GM12878 (cell line): ENCODE measurements around the gene CEP131. TPM values are rescaled to one million over a fixed set of nuclear protein-coding genes. Genes with fewer than 3 reads are reported as not detected.

Experiments used
- ATAC-seq: fragments of 200-7000 bp; cut with Tn5 transposase; 3 replicates; pipeline ENCODE4 v1.9.1; 2020; ENCODE audit warnings: mild to moderate bottlenecking, moderate library complexity
- BruUV-seq: library from RNA; stranded (reverse); fragments of 400-500 nt; replicated peaks from 2 replicates; lab custom pipeline; 2021; lab: Mats Ljungman, UMichigan
- CTCF ChIA-PET: fragments of 300-600 bp; sonication (Branson Sonifier 250); formaldehyde crosslinking; extraction: SDS; loops from one replicate; lab custom pipeline; 2021; ENCODE audit warnings: inconsistent platforms; lab: Yijun Ruan, JAX
- POLR2A ChIA-PET: fragments of 350-600 bp; formaldehyde crosslinking; extraction: SDS; loops from one replicate; lab custom pipeline; 2021; ENCODE audit warnings: inconsistent platforms; lab: Charles Lee
- RAD21 ChIA-PET: fragments of 300-600 bp; sonication (Branson Sonifier 250); formaldehyde crosslinking; loops from one replicate; lab custom pipeline; 2023; ENCODE audit warnings: antibody characterized with exemption; ENCODE audit not compliant: unreplicated experiment; lab: Charles Lee
- SMC1A ChIA-PET: fragments of 300-600 bp; sonication (Branson Sonifier 250); formaldehyde crosslinking; loops from one replicate; lab custom pipeline; 2023; ENCODE audit not compliant: unreplicated experiment, uncharacterized antibody; lab: Charles Lee
- DNase-seq: peaks from one replicate; pipeline ENCODE4 v3.0.0-alpha.2; 2011; ENCODE audit warnings: low read depth, low spot score
- FAIRE-seq: peaks from 3 replicates; lab custom pipeline; 2011; peaks lifted over from hg19 to GRCh38; lab: Jason Lieb, UNC
- H2AFZ ChIP-seq: 2 replicates; pipeline ENCODE4 v1.6.0; 2011; ENCODE audit warnings: low read depth, low read length, control low read depth; ENCODE audit not compliant: control insufficient read depth
- H3K27ac ChIP-seq: 2 replicates; pipeline ENCODE4 v1.5.1; 2011; ENCODE audit warnings: control low read depth; ENCODE audit not compliant: control insufficient read depth, insufficient read depth
- H3K27me3 ChIP-seq, 2 experiments: replicated peaks in 1 of 2; 2 replicates each; pipeline versions ENCODE4 v1.6.0 to v1.6.1; 2011; ENCODE audit warnings: low read length in 1 of 2; ENCODE audit not compliant: control insufficient read depth in 2 of 2, insufficient read depth in 2 of 2
- H3K36me3 ChIP-seq, 2 experiments: 2 replicates each; pipeline ENCODE4 v1.5.1; 2011; ENCODE audit warnings: low read length in 1 of 2; ENCODE audit not compliant: control insufficient read depth in 2 of 2, insufficient read depth in 2 of 2
- H3K4me1 ChIP-seq: 2 replicates; pipeline ENCODE4 v1.6.1; 2011; ENCODE audit warnings: mild to moderate bottlenecking, low read length, moderate library complexity, mixed read lengths; ENCODE audit not compliant: control insufficient read depth, insufficient read depth
- H3K4me2 ChIP-seq: 2 replicates; pipeline ENCODE4 v1.6.0; 2011; ENCODE audit warnings: control low read depth; ENCODE audit not compliant: control insufficient read depth, insufficient read depth
- H3K4me3 ChIP-seq: fragments of 200-600 bp; sonication (generic); 2 replicates; pipeline ENCODE4 v1.5.1; 2016
- H3K79me2 ChIP-seq: 2 replicates; pipeline ENCODE4 v1.6.0; 2011; ENCODE audit warnings: low read length; ENCODE audit not compliant: control insufficient read depth, insufficient read depth
- H3K9ac ChIP-seq: 2 replicates; pipeline ENCODE4 v1.8.0; 2011; ENCODE audit warnings: low read length, control low read depth, mixed read lengths; ENCODE audit not compliant: control insufficient read depth, insufficient read depth
- H3K9me3 ChIP-seq: replicated peaks from 3 replicates; pipeline ENCODE4 v1.5.1; 2011; ENCODE audit warnings: mild to moderate bottlenecking, low read length; ENCODE audit not compliant: control insufficient read depth, insufficient read depth
- H4K20me1 ChIP-seq: 2 replicates; pipeline ENCODE4 v1.6.0; 2011; ENCODE audit not compliant: control insufficient read depth, insufficient read depth
- BHLHE40 ChIP-seq, 2 experiments: fragments of 450-650 bp in 1 of 2; IDR thresholded peaks; 2 replicates each; pipeline ENCODE4 v1.6.1; 2011 to 2017; ENCODE audit warnings: low read depth in 2 of 2, borderline replicate concordance in 1 of 2, improper control_type of control experiment in 1 of 2, low read length in 1 of 2, mild to moderate bottlenecking in 1 of 2
- FOXK2 ChIP-seq: fragments of 450-650 bp; IDR thresholded peaks from 2 replicates; pipeline ENCODE4 v1.6.1; 2017; ENCODE audit warnings: mild to moderate bottlenecking, moderate library complexity
- POLR2AphosphoS5 ChIP-seq: IDR thresholded peaks from 2 replicates; pipeline ENCODE4 v1.6.1; 2011; ENCODE audit warnings: mild to moderate bottlenecking, low read length, inconsistent platforms
- RCOR1 ChIP-seq: conservative IDR thresholded peaks from 2 replicates; pipeline ENCODE4 v1.6.1; 2012; ENCODE audit warnings: low read depth, low read length, improper control_type of control experiment
- STAT3 ChIP-seq: IDR thresholded peaks from 2 replicates; pipeline ENCODE4 v1.6.1; 2011; ENCODE audit warnings: low read depth, low read length, improper control_type of control experiment
- SUZ12 ChIP-seq: fragments of 200-600 bp; sonication (generic); IDR thresholded peaks from one replicate; pipeline ENCODE4 v1.6.1; 2018; ENCODE audit warnings: antibody characterized with exemption, mild to moderate bottlenecking; ENCODE audit not compliant: unreplicated experiment
- WRNIP1 ChIP-seq: IDR thresholded peaks from 2 replicates; pipeline ENCODE4 v1.6.1; 2011; ENCODE audit warnings: low read depth, low read length, improper control_type of control experiment, borderline replicate concordance
- ZNF217 ChIP-seq: fragments of 450-650 bp; IDR thresholded peaks from 2 replicates; pipeline ENCODE4 v1.6.1; 2017; ENCODE audit warnings: antibody characterized with exemption, mild to moderate bottlenecking
- ZNF24 ChIP-seq: fragments of 450-650 bp; IDR thresholded peaks from 2 replicates; pipeline ENCODE4 v1.6.1; 2017; ENCODE audit warnings: antibody characterized with exemption, mild to moderate bottlenecking
- WGBS: methylation state at CpG from one replicate; pipeline ENCODE4 v1.1.6; 2016; ENCODE audit warnings: low lambda C conversion rate; ENCODE audit not compliant: insufficient replicate concordance, insufficient coverage; ENCODE audit errors: missing lambda C conversion rate; 5-methylcytosine and 5-hydroxymethylcytosine counted together
- in situ Hi-C: fragments of 300-500 bp; cut with MboI; formaldehyde crosslinking; loops from 9 replicates; pipeline ENCODE4 v1.14.3; 2018; ENCODE audit warnings: mixed read lengths
- intact Hi-C: fragments of 100-400 bp; cut with micrococcal nuclease; formaldehyde crosslinking; loops from one replicate; pipeline ENCODE4 v1.14.2; 2022; ENCODE audit not compliant: unreplicated experiment
- polyA plus RNA-seq, 11 experiments: library from polyadenylated mRNA; depleted of rRNA in 4 of 11; unstranded in 6 of 11; stranded (reverse) in 5 of 11; fragments of >200 nt; fragmentation: Nextera tagmentation in 4 of 11; fragmentation: Illumina TruSeq in 1 of 11; extraction: Ambion mirVana in 4 of 11; extraction: Trizol in 1 of 11; gene quantifications; 1 replicate in 1 of 11; 2 replicates in 10 of 11; pipeline versions ENCODE4 v1.2.1 to v1.2.3, GENCODE V29; 2011 to 2016; ENCODE audit warnings: inconsistent platforms in 2 of 11, missing spikeins in 2 of 11, low read depth in 1 of 11
- total RNA-seq, 4 experiments: library from RNA; depleted of rRNA in 3 of 4; stranded (reverse); fragments of >200 nt in 3 of 4; fragmentation: Illumina TruSeq in 1 of 4; extraction: Trizol in 1 of 4; gene quantifications; 2 replicates each; pipeline versions ENCODE4 v1.2.1 to v1.2.3, GENCODE V29; 2013 to 2021
- TF ChIP-seq, protein P1 (sequence below): fragments of 450-650 bp; IDR thresholded peaks from 2 replicates; pipeline ENCODE4 v1.6.1; 2017; ENCODE audit warnings: mild to moderate bottlenecking
- TF ChIP-seq, protein P2 (sequence below): IDR thresholded peaks from 2 replicates; pipeline ENCODE4 v1.6.1; 2012; ENCODE audit warnings: mild to moderate bottlenecking, low read depth, low read length
- TF ChIP-seq, protein P3 (sequence below): IDR thresholded peaks from 2 replicates; pipeline ENCODE4 v1.6.1; 2011; ENCODE audit warnings: borderline replicate concordance, low read depth, mild to moderate bottlenecking, moderate library complexity, low read length; ENCODE audit not compliant: insufficient read depth, poor library complexity, severe bottlenecking
- TF ChIP-seq, protein P4 (sequence below): fragments of 450-650 bp; IDR thresholded peaks from 2 replicates; pipeline ENCODE4 v1.6.1; 2017; ENCODE audit warnings: antibody characterized with exemption, mild to moderate bottlenecking, moderate library complexity

Gene CEP131
- total and polyA plus RNA-seq, 10 of the 15 experiments (the other 5 are each of a cell fraction or from before 2014, with no cell fraction given), result 0.05 to 17.3 (median 6.7) TPM

DNA sequence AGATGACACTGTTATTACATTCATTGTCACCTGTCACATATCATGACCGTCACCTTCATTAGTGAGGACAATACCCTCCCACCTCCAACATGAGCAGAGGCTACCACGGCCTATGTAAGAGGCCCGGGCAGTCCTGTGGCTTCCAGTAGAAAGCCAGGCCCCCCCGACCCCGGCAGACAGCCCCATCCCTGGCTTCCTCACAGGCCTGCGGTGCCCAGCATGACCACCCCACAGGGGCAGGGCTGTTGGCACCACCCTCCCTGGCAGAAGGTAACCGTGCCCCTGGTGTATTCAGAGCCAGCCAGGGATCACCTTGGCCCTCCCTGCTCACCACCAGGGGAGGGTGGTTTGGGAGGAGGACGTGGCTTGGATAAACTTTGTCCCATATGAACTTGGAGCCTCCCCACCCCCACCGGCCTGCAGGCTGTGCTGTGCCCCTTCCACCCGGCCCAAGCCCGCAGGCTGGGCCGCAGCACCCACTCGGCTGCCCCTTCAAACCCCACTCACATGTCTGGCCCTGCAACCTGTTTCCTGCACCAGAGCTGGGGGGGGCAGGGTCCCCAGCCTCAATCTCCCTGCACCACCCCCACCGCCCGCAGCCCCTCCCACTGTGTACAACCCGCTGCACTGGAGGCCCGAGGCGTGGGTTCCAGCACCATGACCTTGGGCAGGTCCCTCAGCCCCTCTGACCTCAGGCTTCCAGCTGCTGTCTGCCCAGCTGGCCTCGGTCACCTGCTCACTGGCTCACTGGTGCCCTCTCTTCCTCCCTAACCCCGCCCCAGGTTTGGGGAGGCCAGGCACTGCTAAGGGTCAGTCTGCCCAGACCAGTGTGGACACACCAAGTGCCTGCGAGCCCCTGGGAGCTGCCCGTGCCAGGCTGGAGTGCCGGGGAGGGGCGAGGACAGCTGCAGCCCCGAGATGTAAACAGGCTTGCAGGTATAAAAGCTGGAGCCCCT lies 44.4 kb downstream of the CEP131 start:
- no peaks in the 10 kb centered on the region for H3K36me3 ChIP-seq
- ATAC-seq, result no peak
- intact Hi-C loops, result no loop called here
- H3K27me3 ChIP-seq, result no peaks in the 10 kb centered on the region
- SMC1A ChIA-PET, result no interaction called here
- BruUV-seq, result no TSS peak
- POLR2A ChIA-PET, result no interaction called here
- DNase-seq, result no peak
- FAIRE-seq, result no peak
- CTCF ChIA-PET, result no interaction called here
- 31% methylated on average over 23 of the region's 25 CpGs for WGBS
- no peak overlapping the region for H3K9ac ChIP-seq
- no peak overlapping the region for H3K27ac ChIP-seq
- no peaks in the 10 kb centered on the region for H3K79me2 ChIP-seq
- in situ Hi-C loops, result no loop called here
- H4K20me1 ChIP-seq, result no peaks in the 10 kb centered on the region
- no peak overlapping the region for H3K4me3 ChIP-seq
- H3K4me2 ChIP-seq, result no peak overlapping the region
- RAD21 ChIA-PET, result no interaction called here
- H2AFZ ChIP-seq, result no peak overlapping the region
- no peaks in the 10 kb centered on the region for H3K4me1 ChIP-seq
- H3K9me3 ChIP-seq, result no peaks in the 10 kb centered on the region; the same call in 2 of the 3 replicates
- TF ChIP-seq BHLHE40 (IDR thresholded peaks at IDR 0.05; ENCODE audit: borderline replicate concordance in 1 of 2, low read depth in 2 of 2, low read length in 1 of 2), result no peak
- TF ChIP-seq, protein P1, sequence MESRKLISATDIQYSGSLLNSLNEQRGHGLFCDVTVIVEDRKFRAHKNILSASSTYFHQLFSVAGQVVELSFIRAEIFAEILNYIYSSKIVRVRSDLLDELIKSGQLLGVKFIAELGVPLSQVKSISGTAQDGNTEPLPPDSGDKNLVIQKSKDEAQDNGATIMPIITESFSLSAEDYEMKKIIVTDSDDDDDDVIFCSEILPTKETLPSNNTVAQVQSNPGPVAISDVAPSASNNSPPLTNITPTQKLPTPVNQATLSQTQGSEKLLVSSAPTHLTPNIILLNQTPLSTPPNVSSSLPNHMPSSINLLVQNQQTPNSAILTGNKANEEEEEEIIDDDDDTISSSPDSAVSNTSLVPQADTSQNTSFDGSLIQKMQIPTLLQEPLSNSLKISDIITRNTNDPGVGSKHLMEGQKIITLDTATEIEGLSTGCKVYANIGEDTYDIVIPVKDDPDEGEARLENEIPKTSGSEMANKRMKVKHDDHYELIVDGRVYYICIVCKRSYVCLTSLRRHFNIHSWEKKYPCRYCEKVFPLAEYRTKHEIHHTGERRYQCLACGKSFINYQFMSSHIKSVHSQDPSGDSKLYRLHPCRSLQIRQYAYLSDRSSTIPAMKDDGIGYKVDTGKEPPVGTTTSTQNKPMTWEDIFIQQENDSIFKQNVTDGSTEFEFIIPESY, result no peak
- TF ChIP-seq, protein P2, sequence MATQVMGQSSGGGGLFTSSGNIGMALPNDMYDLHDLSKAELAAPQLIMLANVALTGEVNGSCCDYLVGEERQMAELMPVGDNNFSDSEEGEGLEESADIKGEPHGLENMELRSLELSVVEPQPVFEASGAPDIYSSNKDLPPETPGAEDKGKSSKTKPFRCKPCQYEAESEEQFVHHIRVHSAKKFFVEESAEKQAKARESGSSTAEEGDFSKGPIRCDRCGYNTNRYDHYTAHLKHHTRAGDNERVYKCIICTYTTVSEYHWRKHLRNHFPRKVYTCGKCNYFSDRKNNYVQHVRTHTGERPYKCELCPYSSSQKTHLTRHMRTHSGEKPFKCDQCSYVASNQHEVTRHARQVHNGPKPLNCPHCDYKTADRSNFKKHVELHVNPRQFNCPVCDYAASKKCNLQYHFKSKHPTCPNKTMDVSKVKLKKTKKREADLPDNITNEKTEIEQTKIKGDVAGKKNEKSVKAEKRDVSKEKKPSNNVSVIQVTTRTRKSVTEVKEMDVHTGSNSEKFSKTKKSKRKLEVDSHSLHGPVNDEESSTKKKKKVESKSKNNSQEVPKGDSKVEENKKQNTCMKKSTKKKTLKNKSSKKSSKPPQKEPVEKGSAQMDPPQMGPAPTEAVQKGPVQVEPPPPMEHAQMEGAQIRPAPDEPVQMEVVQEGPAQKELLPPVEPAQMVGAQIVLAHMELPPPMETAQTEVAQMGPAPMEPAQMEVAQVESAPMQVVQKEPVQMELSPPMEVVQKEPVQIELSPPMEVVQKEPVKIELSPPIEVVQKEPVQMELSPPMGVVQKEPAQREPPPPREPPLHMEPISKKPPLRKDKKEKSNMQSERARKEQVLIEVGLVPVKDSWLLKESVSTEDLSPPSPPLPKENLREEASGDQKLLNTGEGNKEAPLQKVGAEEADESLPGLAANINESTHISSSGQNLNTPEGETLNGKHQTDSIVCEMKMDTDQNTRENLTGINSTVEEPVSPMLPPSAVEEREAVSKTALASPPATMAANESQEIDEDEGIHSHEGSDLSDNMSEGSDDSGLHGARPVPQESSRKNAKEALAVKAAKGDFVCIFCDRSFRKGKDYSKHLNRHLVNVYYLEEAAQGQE, result no peak
- no peak for TF ChIP-seq POLR2AphosphoS5
- TF ChIP-seq ZNF24, result no peak
- TF ChIP-seq SUZ12, result no peak
- TF ChIP-seq WRNIP1, result no peak
- TF ChIP-seq STAT3, result no peak
- TF ChIP-seq, protein P3, sequence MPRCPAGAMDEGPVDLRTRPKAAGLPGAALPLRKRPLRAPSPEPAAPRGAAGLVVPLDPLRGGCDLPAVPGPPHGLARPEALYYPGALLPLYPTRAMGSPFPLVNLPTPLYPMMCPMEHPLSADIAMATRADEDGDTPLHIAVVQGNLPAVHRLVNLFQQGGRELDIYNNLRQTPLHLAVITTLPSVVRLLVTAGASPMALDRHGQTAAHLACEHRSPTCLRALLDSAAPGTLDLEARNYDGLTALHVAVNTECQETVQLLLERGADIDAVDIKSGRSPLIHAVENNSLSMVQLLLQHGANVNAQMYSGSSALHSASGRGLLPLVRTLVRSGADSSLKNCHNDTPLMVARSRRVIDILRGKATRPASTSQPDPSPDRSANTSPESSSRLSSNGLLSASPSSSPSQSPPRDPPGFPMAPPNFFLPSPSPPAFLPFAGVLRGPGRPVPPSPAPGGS, result no peak
- no peak for TF ChIP-seq RCOR1
- TF ChIP-seq FOXK2, result no peak
- TF ChIP-seq ZNF217, result no peak
- TF ChIP-seq, protein P4, sequence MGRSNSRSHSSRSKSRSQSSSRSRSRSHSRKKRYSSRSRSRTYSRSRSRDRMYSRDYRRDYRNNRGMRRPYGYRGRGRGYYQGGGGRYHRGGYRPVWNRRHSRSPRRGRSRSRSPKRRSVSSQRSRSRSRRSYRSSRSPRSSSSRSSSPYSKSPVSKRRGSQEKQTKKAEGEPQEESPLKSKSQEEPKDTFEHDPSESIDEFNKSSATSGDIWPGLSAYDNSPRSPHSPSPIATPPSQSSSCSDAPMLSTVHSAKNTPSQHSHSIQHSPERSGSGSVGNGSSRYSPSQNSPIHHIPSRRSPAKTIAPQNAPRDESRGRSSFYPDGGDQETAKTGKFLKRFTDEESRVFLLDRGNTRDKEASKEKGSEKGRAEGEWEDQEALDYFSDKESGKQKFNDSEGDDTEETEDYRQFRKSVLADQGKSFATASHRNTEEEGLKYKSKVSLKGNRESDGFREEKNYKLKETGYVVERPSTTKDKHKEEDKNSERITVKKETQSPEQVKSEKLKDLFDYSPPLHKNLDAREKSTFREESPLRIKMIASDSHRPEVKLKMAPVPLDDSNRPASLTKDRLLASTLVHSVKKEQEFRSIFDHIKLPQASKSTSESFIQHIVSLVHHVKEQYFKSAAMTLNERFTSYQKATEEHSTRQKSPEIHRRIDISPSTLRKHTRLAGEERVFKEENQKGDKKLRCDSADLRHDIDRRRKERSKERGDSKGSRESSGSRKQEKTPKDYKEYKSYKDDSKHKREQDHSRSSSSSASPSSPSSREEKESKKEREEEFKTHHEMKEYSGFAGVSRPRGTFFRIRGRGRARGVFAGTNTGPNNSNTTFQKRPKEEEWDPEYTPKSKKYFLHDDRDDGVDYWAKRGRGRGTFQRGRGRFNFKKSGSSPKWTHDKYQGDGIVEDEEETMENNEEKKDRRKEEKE, result no peak
